GM12891 (cell line): Measurements from ENCODE around the gene MOAP1.
"Not testable (repeated sequence)": the region's sequence is repeated elsewhere in the genome, so short reads cannot be mapped to it uniquely, and the experiment has no call there.

Experiments
- POLR2A ChIP-seq: IDR thresholded peaks from 2 replicates; pipeline ENCODE4 v1.6.1; 2011; ENCODE audit warnings: low read depth, low read length, control low read depth
- POLR2AphosphoS5 ChIP-seq: IDR thresholded peaks from 2 replicates; pipeline ENCODE4 v1.6.1; 2011; ENCODE audit warnings: low read depth, low read length, control low read depth
- POU2F2 ChIP-seq: IDR thresholded peaks from 2 replicates; pipeline ENCODE4 v1.6.1; 2011; ENCODE audit warnings: low read depth, mild to moderate bottlenecking, control low read depth, low read length, moderate library complexity
- SPI1 ChIP-seq: IDR thresholded peaks from 2 replicates; pipeline ENCODE4 v1.6.1; 2011; ENCODE audit warnings: low read depth, low read length, control low read depth
- TAF1 ChIP-seq: IDR thresholded peaks from 2 replicates; pipeline ENCODE4 v1.6.1; 2011; ENCODE audit warnings: low read depth, low read length, control low read depth

- not testable (repeated sequence) for TF ChIP-seq POLR2AphosphoS5, TAF1, POLR2A, SPI1, POU2F2
Measured at GRCh38 chr14:93233078-93233477, 48.4 kb upstream of the MOAP1 start.
